Measurements from ENCODE around the gene KCNG4.

KCNG4 gene

DNA sequence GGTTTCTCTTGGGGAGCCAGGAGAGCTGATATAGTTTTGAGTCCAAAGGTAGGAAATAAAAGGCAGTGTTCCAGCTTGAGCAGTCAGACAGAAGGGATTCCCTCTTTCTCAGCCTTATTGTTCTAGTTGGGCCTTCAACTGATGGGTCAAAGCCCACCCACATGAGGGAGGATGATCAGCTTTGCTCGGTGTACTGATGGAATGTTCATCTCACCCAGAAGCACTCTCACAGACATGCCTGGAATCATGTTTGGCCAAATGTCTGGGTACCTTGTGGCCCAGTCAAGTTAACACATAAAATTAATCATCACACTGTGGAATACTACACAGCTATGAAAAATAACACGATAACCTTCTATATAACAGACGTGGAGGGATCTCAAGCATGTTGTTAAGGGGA, 23.1 kb upstream of the KCNG4 start:
- DNase-seq: no peak

DNA sequence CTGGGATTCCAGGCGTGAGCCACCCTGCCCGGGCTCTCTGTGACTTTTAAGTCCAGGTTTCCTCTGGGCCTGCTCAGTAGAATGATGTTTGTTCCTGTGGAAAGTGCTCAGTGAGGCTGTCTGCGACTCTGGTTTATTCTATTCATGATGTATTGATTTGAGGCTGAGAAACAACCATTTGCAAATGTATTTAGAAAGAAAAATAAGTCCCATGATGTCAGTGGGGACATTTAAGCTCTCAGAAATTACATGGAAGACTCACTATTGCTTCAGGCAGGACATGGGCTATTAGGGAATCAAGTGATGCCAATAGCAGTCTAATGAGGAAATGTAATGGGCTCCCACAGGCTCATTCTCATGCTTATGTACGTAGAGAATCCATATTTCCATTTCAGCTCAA, 22.2 kb upstream of the KCNG4 start:
- no peak for DNase-seq

DNA sequence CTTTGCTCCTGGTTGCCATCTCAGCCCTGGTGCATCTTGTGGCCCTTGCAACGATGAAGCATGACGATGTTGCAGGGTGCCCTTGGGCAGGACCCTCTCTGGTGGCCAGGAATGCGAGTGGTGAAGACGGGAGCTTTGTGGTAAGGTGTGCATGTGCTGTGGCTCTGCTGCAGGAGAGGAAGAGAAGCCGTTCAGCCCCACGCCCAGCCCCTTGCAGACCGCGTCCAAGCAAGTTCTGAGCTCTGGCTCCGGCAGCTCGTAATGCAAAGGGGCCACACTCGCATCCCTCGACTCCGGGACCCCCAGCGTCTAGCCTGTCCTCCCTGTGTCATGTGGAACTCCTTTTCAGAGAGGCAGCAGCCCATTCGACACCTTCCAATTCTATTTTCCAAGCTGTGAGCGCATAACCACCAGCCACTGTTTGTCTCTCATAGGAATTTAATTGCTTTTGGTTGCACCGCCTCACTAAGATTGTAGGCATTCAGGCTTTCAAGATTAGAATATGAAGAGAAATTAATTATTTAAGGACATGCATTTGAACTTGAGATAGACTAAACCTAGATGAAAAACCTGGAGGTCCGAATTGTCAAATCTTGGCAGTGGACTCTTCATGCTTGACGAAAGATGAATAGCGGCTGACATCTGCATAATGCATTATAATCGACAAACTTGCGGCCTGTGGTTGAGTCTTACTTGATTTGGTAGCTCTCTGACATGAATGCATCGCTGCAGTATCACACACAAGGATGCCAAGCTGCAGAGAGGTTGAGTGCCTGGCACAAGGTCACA, 21.1 kb upstream of the KCNG4 start:
- DNase-seq: no peak

DNA sequence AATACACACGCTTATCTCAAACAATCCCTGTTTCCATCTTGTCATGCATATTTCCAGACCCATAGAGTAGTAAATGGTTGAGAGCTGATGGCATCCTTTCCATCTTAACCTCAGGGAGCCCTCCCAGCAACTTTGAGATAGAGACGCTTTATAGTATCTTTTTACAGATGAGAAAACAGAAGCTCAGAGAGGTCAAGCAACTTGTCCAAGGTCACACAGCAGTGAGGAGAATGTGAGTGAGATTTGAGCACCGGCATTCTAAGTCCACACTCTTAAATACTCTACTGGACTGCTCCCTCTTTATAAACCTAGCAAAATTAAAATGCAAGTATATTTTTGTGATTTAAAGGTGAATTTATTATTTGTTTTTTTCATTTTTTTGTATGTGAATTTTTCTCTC, 19.9 kb upstream of the KCNG4 start:
- DNase-seq: no peak

DNA sequence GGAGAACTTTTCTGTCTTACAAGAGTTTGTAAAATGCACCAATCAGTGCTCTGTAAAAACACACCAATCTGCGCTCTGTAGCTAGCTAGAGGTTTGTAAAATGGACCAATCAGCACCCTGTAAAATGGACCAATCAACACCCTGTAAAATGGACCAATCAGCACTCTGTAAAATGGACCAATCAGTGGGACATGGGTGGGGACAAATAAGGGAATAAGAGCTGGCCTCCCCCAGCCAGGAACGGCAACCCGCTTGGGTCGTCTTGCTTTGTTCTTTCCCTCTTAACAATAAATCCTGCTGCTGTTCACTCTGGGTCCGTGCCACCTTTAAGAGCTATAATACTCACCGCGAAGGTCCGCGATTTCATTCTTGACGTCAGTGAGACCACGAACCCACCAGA, 18.5 kb upstream of the KCNG4 start:
- no peak for DNase-seq

DNA sequence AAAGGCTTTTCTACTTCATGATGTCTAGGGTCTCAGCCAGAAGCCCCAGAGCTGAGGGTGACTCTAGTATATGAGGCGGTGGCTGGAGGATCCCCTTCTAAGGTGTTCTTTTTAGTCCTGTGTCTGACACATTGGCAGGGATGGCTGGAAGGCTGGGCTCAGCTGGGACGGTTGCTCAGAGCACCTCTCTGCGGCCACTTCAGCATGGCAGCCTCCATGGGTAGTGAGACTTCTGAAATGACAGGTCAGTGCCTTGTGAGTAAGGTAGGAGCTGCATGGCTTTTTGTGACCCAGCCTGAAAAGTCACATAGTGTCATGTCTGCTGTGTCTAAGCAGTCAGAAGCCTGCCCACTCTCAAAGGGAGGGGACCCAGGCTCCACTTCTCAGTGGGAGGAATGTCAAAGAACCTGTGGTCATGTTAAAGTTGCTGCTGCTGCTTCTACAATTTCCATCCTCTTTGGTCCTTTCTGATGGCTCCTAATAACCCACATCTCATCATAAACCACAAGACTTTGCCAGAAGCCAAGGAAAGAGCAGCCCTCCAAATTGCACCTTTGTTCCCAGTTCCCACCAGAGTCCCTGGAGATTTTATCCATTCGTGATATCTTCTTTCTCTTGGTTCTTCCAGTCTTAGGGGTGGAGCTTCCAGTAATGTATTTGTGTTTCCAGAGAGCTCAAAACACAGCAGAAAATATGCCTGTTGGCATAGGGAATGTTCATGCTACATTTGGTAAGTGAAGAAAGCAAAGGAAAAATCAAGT, 15.4 kb upstream of the KCNG4 start:
- DNase-seq: no peak

DNA sequence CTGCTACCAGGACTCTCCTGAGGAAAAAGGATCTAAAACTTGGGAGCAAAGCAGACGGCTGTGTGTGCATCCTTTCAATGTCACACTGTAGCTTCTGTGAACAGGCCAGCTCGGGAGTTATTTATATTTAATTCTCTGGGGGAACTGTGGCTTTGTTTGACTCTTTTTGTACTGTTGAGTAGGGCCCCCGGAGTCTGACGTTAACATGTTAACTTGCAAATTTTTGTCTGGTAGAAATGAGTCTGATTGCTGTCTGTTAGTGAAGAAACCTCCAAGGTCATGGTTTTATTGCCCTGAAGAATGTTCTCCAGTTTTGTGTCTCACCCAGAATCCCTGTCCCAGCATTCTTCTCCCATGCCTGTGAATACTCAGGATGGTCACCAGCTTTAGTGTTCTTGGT, 14.2 kb upstream of the KCNG4 start:
- no peak for DNase-seq

DNA sequence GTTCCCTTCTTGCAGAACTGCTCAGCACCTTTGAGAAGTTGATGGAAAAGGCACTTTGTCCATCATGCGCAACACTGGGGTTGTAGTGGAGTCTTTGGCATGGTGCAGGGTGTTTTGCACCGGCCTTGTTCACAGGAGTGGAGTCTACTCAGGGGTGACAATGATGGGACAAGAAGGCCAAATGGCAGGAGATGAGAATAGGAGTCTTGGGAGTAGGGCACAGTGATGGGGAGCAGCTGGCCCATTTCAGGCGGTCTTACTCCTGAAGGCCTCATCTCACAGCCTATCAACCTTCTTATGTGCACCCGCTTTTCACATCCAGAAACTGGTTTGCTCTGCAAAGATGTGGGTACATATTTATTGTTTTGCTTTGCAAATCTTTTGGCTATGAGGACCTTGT, 13.4 kb upstream of the KCNG4 start:
- no peak for DNase-seq

DNA sequence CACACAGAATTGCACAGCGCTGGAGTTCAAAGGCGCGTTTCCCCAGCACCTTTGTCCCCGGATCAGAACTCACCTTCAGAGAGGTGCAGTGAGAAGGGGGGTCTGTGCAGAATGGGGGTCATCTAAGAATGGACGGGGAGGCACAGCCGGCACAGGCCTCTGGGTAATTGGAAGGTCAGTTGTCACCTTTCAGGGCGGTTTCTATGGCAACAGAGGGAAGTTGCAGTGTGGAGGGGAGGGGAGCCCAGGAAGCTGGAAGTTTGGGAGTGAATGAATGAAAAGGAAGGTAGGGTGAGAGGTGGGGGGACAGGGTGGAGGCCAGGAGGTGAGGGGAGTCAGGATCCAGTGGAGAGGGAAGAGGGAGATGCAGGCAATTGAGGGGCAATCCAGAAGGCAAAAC, 12.4 kb upstream of the KCNG4 start:
- DNase-seq: no peak

DNA sequence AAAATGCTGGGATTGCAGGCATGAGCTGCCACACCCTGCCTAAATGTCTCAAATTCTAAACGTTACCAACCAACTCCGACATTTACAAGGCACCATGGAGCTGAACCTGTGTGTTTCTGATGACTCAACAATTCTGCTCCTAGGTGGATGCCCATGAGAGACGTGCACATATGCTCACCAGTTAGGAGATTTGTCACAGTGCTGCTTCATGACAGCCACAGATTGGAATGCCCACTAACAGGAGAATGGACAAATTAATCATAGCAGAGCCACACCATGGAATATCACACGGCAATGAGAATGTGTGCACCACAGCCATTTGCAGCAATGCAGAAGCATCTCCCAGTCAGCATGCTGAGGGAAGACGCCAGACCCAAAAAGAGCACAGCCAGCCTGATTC, 8.0 kb upstream of the KCNG4 start:
- no peak for DNase-seq

DNA sequence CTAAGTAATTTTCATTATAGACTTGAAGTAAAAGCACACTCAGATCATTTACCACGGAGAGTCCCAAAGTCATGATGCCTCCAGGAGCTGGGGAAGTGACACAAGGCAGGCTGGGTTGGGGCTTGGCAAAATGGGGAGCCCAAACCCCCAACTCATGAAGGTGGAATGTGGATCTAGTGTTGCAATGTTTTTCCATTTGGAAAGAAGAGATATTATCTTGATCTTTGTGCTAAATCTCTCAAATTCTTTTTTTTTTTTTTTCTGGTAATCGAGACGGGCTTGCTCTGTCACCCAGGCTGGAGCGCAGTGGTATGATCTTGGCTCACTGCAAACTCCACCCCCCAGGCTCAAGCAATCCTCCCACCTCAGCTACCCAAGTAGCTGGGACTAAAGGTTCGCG, 7.5 kb upstream of the KCNG4 start:
- DNase-seq: no peak

DNA sequence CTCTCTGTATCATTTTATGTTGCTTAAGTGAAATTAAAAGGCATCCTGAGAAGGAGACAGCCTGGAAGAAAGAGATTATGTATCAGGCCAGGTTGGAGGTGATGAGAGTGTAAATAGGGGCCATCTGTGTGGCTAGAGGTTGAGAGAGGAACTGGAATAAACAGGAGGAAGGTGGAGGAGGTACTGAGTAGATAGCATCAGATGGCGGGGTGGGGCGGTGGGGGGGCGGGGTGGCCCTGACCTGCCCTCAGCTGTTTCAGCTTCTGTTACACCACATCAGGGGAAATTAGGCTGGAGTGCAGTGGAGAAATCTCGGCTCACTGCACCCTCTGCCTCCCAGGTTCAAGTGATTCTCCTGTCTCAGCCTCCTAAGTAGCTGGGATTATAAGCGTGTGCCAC, 6.9 kb upstream of the KCNG4 start:
- no peak for DNase-seq

DNA sequence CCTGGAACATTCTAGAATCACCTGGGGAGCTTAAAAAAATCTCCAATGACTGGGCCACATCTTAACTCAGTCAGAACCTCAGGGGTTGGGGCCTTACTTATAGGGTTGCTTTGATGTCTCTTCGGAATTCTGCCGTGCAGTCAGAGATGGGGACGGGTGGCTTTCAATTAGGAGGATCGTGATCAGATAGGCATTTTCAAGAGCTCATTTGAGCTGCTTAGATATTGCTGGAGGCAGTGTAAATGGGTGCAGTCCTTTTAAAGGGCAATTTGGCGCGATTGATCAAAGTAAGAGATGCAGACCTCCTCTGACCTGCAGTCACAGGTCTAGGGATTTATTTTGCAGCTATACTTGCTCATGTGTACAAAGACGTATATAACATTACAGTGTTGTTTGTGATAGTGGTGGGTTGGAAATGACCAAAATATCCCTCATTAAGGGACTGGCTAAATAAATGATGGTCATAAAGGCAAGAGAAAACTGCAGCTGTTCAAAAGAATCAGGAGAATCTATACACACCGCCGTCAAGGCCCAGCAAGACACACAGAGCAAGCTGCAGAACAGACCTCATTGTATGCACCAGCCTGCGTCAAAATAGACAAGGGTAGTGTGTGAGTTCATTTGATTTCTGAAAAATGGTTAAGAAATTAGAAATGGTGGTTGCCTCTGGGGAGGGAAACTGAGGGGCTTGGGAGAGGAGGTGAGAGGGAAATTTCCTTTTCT, 6.3 kb upstream of the KCNG4 start:
- DNase-seq: no peak

DNA sequence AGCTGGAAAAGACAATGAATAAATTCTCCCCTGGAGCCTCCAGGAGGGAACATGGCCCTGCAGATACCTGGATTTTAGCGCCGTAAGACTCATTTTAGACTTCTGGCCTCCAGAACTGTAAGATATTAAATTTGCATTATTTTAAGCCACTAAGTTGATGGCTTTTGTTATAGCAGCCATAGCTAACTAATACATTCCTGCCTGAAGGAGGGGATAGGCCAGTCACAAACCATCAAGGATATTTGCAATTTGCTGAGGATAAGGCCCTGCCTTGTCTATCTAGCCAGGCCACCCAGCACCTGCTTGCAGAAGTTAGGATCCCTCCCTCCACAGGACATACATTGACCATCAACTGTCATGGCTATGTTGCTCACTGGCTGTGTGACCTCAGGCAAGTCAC, 4.9 kb upstream of the KCNG4 start:
- DNase-seq: no peak

DNA sequence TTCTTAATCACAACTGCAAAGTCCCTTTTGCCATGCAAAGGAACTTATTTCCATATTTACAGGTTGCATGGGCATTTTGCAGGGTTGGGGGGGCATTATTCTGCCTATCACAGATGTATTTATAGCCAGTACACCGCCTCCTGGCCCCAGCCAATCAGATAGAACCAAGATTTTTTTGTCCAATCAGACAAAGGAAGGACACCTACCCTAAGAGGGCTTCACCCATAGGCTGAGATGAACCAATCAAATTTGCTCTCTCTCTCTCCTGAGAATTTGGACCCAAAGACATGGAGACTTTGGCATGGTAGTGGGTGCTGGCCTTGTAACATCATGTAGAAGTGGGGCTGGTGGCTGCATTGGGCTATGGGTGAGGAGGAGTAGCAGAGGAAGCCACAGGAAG, 3.9 kb upstream of the KCNG4 start:
- no peak for DNase-seq

DNA sequence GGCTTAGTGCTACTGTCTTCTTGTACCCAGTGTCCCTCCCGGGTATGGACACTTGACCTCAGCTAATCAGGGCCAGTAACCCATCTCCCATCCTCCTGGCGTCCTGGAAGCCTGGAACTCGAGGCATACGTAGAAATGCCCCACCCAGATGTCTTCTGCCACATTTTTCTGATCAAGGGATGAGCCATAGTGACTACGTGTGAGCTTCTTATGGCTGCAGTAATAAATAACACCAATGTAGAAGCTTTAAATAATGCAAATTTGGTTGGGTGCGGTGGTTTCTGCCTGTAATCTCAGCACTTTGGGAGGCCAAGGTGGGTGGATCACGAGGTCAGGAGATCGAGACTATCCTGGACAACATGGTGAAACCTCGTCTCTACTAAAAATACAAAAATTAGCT, 3.0 kb upstream of the KCNG4 start:
- no peak for DNase-seq

DNA sequence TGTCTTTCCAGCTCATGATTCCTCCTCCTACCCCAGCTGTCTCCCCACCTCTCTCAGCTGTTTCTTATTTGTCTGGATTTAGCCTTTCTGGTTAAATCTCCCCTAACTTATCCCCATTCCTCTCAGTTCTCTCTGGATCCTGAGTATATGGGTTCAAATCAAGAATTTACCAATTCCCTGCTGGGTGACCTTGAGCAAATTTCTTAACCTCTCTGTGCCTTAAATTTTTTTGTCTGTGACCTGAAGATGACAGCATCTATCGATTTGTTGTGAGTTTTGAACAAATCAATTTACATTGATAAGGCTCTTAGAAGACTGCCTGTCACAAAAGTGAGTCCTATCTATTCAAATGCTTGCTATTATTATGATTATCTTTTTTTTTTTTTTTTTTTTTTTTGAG, 2.0 kb upstream of the KCNG4 start:
- DNase-seq: no peak

DNA sequence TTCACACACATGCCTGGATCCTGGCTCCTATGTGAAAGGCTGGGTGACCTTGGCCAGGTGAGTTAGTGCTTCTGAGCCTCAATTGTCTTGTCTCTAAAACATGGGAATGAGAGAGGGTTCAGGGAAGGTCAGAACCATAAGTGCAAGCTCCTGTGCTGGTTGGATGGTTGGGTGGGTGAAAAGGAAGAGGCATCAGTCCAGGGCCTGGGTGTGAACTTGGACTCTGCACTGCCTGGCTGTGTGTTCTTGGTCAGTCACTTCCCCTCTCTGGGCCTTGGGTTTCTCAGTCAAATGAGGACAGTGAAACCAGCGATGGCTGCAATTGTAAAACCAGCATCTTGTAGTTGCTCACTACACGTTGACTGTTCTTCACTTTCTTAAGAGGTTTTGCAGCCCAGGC, 643 bp upstream of the KCNG4 start:
- no peak for DNase-seq

DNA sequence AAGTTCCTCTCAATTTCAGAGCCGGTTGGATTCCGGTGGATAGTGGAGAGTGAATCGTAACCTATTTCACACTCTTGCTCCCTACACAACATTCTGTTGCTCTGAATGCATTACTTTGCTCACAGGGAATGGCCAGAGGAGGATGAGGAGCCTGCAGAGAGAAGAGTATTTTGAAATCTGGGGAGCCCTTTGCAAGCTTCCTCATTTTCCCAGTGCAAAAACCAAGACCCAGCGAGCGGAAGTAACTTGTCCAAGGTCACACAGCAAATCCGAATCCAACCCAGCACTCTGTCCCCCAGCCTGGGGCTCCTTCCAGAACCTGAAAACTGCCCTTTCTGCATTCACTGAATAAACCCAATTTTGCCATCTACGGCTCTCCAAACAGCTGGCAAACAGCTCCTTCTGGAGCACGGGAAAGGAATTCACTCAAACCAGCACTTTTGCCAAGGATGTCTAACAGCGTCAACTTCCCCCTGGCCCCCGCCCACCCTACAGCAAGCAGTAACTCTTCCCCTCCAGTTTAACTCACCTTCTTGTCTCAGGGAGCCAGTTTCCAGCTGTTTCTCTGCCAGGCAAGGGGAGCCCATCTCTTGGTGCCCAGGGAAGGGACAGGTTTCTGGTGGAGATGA, 557 bp downstream of the KCNG4 start:
- peak; percentile 59 for DNase-seq

DNA sequence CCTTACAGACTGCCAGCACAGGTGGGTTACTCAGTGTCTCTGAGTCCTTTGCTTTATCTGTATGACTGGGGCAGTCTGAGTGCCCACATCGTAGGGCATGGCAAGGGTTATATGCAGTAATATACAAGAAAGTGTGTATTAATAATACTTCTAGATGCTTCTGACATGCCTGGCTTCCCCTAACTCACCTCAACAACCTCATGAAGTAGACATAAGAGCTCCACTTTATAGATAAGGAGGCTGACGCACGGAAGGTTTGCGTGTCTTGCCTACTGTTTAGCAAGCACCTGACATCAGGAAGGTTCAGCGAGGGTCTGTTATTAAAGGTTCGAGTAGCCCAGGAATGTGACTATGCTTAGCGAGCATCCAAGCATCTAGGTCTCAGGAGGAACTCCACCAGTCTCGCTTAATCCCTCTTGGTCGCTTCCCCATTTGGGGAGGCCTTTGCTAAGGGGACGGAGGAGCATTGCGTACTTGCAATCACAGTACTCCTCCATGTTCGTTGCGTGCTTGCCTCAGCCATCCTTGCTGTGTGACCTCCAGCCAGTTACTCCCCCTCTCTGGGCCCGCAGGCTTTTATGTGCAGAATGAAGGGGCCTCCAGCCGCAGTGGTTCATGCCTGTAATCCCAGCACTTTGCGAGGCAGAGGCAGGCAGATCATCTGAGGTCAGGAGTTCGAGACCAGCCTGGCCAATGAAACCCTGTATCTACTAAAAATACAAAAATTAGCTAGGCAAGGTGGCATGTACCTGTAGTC, 1.6 kb downstream of the KCNG4 start:
- no peak for DNase-seq

DNA sequence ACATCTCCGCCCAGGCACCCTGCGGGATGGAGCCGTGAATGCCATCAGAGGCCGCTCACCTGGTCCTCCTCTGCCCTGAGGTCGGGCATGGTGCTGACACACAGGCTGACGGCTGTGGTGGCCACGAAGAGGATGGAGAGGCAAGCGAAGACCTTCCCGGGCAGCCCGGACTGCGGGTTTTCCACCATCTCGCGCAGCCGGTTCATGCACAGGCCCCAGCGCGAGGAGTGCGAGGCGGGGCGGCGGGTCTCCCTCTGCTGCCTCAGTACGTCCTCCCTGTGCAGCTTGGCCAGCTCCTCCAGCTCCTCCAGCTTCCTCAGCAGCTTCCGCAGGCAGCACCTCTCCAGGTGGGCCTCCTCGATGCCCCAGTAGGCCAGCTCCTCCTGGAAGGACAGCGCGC, 3.1 kb downstream of the KCNG4 start:
- DNase-seq: no peak

DNA sequence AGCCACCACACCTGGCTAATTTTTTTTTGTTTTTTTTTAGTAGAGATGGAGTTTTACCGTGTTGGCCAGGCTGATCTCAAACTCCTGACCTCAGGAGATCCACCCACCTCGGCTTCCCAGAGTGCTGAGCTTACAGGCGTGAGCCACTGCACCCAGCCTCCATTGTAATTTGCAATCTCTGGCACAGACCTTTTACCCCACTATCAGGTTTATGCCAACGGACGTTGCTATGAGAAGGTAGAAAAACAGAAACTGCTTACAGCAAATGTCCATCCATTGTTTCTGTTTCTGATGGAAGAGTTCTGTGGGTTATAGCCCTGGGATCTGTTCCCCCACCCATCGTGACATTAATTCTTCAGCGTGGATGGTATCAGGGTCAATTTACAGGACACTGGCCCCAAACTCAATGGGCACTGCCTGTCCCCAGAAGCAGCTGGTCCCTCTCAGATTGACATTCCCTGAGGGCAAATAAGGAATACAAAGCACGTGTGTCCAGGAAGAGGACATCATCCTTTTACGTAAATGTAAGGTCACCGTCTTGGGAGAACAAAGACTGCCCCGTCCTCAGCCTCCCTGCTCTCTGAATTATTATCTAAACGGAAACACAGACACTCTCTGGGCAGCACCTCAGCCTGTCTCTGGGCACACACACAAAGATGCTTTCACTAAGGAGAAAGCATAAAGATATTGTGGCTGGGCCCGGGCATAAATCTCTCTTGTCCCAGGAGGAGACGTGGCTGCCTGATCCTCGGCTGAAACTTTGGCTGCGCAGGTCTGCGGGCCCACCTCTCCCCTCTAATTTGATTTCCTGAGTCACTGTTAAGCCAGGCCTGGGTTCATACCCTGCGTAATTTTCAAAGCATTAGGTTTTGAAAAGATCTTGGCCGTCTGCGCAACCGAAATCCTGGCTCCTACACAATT, 5.2 kb downstream of the KCNG4 start:
- peak; percentile 61 for DNase-seq
